ENCODE data around the gene HSPB3.

Gene HSPB3

GRCh38 chr5:54457094-54457862 lies 1.8 kb downstream of the HSPB3 start:
- H3K79me2 ChIP-seq (ENCODE audit: insufficient read depth, low read length): no peaks in the 10 kb centered on the region
- ATAC-seq (ENCODE audit: insufficient read depth, low read depth): no peak
- no peaks in the 10 kb centered on the region for H4K20me1 ChIP-seq (ENCODE audit: insufficient read depth, low read length)
- TF ChIP-seq EZH2 (IDR thresholded peaks at IDR 0.05; ENCODE audit: borderline replicate concordance, low read depth, low read length, severe bottlenecking): no peak
- TF ChIP-seq, protein P1, sequence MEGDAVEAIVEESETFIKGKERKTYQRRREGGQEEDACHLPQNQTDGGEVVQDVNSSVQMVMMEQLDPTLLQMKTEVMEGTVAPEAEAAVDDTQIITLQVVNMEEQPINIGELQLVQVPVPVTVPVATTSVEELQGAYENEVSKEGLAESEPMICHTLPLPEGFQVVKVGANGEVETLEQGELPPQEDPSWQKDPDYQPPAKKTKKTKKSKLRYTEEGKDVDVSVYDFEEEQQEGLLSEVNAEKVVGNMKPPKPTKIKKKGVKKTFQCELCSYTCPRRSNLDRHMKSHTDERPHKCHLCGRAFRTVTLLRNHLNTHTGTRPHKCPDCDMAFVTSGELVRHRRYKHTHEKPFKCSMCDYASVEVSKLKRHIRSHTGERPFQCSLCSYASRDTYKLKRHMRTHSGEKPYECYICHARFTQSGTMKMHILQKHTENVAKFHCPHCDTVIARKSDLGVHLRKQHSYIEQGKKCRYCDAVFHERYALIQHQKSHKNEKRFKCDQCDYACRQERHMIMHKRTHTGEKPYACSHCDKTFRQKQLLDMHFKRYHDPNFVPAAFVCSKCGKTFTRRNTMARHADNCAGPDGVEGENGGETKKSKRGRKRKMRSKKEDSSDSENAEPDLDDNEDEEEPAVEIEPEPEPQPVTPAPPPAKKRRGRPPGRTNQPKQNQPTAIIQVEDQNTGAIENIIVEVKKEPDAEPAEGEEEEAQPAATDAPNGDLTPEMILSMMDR (IDR thresholded peaks at IDR 0.05; ENCODE audit: borderline replicate concordance, extremely low read depth, low read length, poor library complexity, severe bottlenecking): no peak
- no peak overlapping the region for H3K27ac ChIP-seq (ENCODE audit: low read length)
- H2AFZ ChIP-seq (ENCODE audit: low read depth, low read length): no peak overlapping the region
- H3K9me3 ChIP-seq (ENCODE audit: insufficient read depth, low read length, severe bottlenecking): no peaks in the 10 kb centered on the region
- no peak overlapping the region for H3K4me2 ChIP-seq (ENCODE audit: insufficient read depth, low read length)
- H3K4me1 ChIP-seq (ENCODE audit: insufficient read depth, low read length): no peaks in the 10 kb centered on the region
- H3K9ac ChIP-seq (ENCODE audit: low read depth, low read length): no peak overlapping the region
- no peak for DNase-seq
- peaks cover 5% of the 10 kb centered on the region for H3K27me3 ChIP-seq (ENCODE audit: insufficient read depth, low read length, poor library complexity)
- no peak overlapping the region for H3K4me3 ChIP-seq (ENCODE audit: low read depth in 1 of 2, low read length in 2 of 2)
- no peaks in the 10 kb centered on the region for H3K36me3 ChIP-seq (ENCODE audit: insufficient read depth, low read length)

DNA sequence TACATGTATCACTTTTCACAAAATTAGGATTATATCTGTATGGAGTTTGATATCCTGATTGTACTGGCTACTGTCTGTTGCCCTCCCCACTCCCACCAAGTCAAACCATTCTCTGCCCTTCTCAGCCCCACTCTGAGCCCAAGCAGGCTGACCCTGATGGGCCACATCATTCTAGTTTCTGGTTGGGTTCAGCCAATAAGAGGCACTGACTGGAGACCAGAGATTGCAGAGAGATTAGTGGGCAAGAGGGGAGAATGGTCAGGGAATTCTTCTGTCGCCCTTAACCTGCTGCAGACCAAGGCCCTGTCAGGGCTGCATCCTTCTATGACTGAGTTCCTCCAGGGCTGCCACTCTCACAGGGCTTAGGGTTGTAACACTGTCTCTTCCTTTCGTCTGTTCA lies 2.7 kb downstream of the HSPB3 start:
- no peaks in the 10 kb centered on the region for H3K4me1 ChIP-seq (ENCODE audit: insufficient read depth, low read length)
- no peaks in the 10 kb centered on the region for H3K9me3 ChIP-seq (ENCODE audit: insufficient read depth, low read length, severe bottlenecking)
- H4K20me1 ChIP-seq (ENCODE audit: insufficient read depth, low read length): no peaks in the 10 kb centered on the region
- H3K9ac ChIP-seq (ENCODE audit: low read depth, low read length): no peak overlapping the region
- no peaks in the 10 kb centered on the region for H3K79me2 ChIP-seq (ENCODE audit: insufficient read depth, low read length)
- ATAC-seq (ENCODE audit: insufficient read depth, low read depth) (no peak), DNase-seq (no peak)
- H2AFZ ChIP-seq (ENCODE audit: low read depth, low read length): no peak overlapping the region
- H3K27me3 ChIP-seq (ENCODE audit: insufficient read depth, low read length, poor library complexity): peaks cover 5% of the 10 kb centered on the region
- TF ChIP-seq EZH2 (IDR thresholded peaks at IDR 0.05; ENCODE audit: borderline replicate concordance, low read depth, low read length, severe bottlenecking): no peak
- TF ChIP-seq, protein P1 (IDR thresholded peaks at IDR 0.05; ENCODE audit: borderline replicate concordance, extremely low read depth, low read length, poor library complexity, severe bottlenecking): no peak
- H3K27ac ChIP-seq (ENCODE audit: low read length): no peak overlapping the region
- no peak overlapping the region for H3K4me3 ChIP-seq (ENCODE audit: low read depth in 1 of 2, low read length in 2 of 2)
- H3K36me3 ChIP-seq (ENCODE audit: insufficient read depth, low read length): no peaks in the 10 kb centered on the region
- no peak overlapping the region for H3K4me2 ChIP-seq (ENCODE audit: insufficient read depth, low read length)

GRCh38 chr5:54460181-54460919 lies 4.9 kb downstream of the HSPB3 start:
- H3K9me3 ChIP-seq (ENCODE audit: insufficient read depth, low read length, severe bottlenecking): no peaks in the 10 kb centered on the region
- H3K27me3 ChIP-seq (ENCODE audit: insufficient read depth, low read length, poor library complexity): peaks cover 5% of the 10 kb centered on the region
- H3K27ac ChIP-seq (ENCODE audit: low read length): no peak overlapping the region
- no peaks in the 10 kb centered on the region for H3K79me2 ChIP-seq (ENCODE audit: insufficient read depth, low read length)
- DNase-seq: no peak
- no peak overlapping the region for H2AFZ ChIP-seq (ENCODE audit: low read depth, low read length)
- TF ChIP-seq EZH2 (IDR thresholded peaks at IDR 0.05; ENCODE audit: borderline replicate concordance, low read depth, low read length, severe bottlenecking): no peak
- TF ChIP-seq, protein P1 (IDR thresholded peaks at IDR 0.05; ENCODE audit: borderline replicate concordance, extremely low read depth, low read length, poor library complexity, severe bottlenecking): no peak
- H3K36me3 ChIP-seq (ENCODE audit: insufficient read depth, low read length): no peaks in the 10 kb centered on the region
- H3K4me2 ChIP-seq (ENCODE audit: insufficient read depth, low read length): no peak overlapping the region
- H3K9ac ChIP-seq (ENCODE audit: low read depth, low read length): no peak overlapping the region
- H3K4me1 ChIP-seq (ENCODE audit: insufficient read depth, low read length): no peaks in the 10 kb centered on the region
- no peak for ATAC-seq (ENCODE audit: insufficient read depth, low read depth)
- H3K4me3 ChIP-seq (ENCODE audit: low read depth in 1 of 2, low read length in 2 of 2): no peak overlapping the region
- no peaks in the 10 kb centered on the region for H4K20me1 ChIP-seq (ENCODE audit: insufficient read depth, low read length)

All from DND-41 (cell line).